Neural progenitor cell (in vitro differentiated cells): ENCODE measurements around the gene PRKAR1A.

Source experiments
- CTCF ChIP-seq: fragments of 200-600 bp; sonication (generic); IDR thresholded peaks from 2 replicates; pipeline ENCODE4 v1.5.1; 2017; ENCODE audit warnings: antibody characterized with exemption, mild to moderate bottlenecking
- EZH2 ChIP-seq: fragments of 200-600 bp; sonication (generic); IDR thresholded peaks from 2 replicates; pipeline ENCODE4 v1.6.1; 2017; ENCODE audit warnings: antibody characterized with exemption, mild to moderate bottlenecking, moderate library complexity
- EZH2phosphoT487 ChIP-seq: fragments of 200-600 bp; sonication (generic); IDR thresholded peaks from 2 replicates; pipeline ENCODE4 v1.6.1; 2017; ENCODE audit warnings: antibody characterized with exemption

DNA sequence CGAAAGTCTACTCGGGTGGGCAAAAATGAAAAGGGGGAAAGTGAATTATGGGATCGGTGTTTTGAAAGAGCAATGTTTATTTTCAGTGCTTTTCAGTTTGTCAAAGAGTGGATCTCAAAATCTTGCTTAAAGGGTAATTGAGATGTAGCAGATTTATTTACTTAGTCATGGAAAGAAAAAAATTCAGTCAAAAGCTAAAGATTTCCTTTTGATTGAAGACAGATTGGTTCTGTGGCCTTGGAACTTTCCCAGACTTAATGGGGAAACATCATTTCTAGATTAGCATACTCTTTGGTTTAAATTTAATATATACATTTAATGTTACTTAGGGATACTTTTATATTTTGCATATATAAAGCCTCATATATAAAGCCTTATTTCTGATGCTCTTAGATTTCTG, 20.6 kb downstream of the PRKAR1A start:
- TF ChIP-seq CTCF (no peak), EZH2 (no peak), EZH2phosphoT487 (no peak)
